Suprapubic skin (tissue), 4 donors: Measurements from ENCODE around the gene EPS8.

Experiments used
- EP300 ChIP-seq: sonication (generic); formaldehyde crosslinking; IDR thresholded peaks from one replicate; pipeline ENCODE4 v1.6.1; 2017; ENCODE audit warnings: antibody characterized with exemption
- POLR2AphosphoS5 ChIP-seq, 3 donors: sonication (generic); formaldehyde crosslinking; IDR thresholded peaks; one replicate each; pipeline ENCODE4 v1.6.1; 2017; ENCODE audit warnings: antibody characterized with exemption in 3 of 3
- TF ChIP-seq, protein P1 (sequence below), 2 donors: fragments of 200-600 bp in 1 of 2; fragments of 450-650 bp in 1 of 2; sonication (generic) in 1 of 2; IDR thresholded peaks; one replicate each; pipeline ENCODE4 v1.5.1; 2016 to 2019; ENCODE audit warnings: antibody characterized with exemption in 2 of 2, mild to moderate bottlenecking in 1 of 2, moderate library complexity in 1 of 2

DNA sequence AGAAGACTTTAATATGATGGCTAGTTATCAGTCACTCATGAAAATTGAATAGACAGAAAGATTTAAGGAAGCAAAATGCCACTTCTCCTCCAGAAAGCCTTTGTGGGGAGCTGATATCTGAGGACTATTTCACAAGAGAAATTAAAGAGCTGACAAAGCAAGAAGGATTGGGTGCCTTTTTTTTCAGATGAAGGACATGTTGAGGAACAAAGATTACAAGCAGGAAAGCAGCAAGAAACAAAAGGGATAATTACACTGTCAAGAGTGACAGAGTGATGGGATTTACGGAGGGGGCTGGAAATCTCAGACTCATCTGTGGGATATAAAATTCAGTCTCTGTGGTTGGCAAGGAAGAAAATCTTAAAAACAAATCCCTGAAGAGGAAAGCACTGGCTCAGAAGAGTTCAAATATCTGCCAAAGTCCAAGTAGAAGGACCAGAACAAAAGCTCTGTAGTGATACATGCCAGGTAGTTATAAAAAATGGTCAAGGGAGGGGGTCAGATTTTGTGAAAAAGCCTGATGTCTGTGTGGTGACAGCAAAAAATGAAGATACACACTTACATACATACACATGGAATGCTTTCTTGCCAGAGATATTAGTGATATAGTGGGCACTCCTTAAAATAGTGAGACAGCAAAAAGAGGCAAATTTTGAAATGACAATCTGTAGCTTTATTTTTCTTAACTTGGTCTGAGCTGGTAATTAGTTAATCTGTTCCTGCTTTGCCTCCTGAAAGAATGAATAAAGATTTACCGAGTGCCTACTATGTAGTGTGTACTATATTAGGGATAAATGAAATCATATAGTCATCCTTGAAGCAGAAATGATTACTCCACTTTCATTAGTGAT is 62.9 kb downstream of the EPS8 start:
- TF ChIP-seq, protein P1, sequence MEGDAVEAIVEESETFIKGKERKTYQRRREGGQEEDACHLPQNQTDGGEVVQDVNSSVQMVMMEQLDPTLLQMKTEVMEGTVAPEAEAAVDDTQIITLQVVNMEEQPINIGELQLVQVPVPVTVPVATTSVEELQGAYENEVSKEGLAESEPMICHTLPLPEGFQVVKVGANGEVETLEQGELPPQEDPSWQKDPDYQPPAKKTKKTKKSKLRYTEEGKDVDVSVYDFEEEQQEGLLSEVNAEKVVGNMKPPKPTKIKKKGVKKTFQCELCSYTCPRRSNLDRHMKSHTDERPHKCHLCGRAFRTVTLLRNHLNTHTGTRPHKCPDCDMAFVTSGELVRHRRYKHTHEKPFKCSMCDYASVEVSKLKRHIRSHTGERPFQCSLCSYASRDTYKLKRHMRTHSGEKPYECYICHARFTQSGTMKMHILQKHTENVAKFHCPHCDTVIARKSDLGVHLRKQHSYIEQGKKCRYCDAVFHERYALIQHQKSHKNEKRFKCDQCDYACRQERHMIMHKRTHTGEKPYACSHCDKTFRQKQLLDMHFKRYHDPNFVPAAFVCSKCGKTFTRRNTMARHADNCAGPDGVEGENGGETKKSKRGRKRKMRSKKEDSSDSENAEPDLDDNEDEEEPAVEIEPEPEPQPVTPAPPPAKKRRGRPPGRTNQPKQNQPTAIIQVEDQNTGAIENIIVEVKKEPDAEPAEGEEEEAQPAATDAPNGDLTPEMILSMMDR (IDR thresholded peaks at IDR 0.05), result no peak
- TF ChIP-seq EP300, result no peak
- TF ChIP-seq POLR2AphosphoS5 (IDR thresholded peaks at IDR 0.05), result no peak
